Esophagus muscularis mucosa (tissue), 4 donors: ENCODE data around the gene SRSF6. TPM values are rescaled to one million over a fixed set of nuclear protein-coding genes. Genes with fewer than 3 reads are reported as not detected.
A peak's percentile ranks its signal among the peaks of the same experiment; 100 is the strongest.
"Not testable (repeated sequence)": the region's sequence is repeated elsewhere in the genome, so short reads cannot be mapped to it uniquely, and the experiment has no call there.

ENCODE experiments used
- DNase-seq: peaks from one replicate; pipeline ENCODE4 v3.0.0-alpha.2; 2017; ENCODE audit errors: extremely low spot score
- H3K27ac ChIP-seq, 4 donors: fragments of 200-600 bp; sonication (generic); replicated peaks in 1 of 4; 1 replicate in 3 of 4; 2 replicates in 1 of 4; pipeline ENCODE4 v1.5.1; 2016 to 2019; ENCODE audit warnings: mild to moderate bottlenecking in 1 of 4
- H3K27me3 ChIP-seq, 4 donors: fragments of 200-600 bp; sonication (generic); one replicate each; pipeline versions ENCODE4 v1.5.1 to v1.6.0; 2016 to 2019
- H3K36me3 ChIP-seq, 4 donors: fragments of 200-600 bp; sonication (generic); one replicate each; pipeline ENCODE4 v1.5.1; 2016 to 2019
- H3K4me1 ChIP-seq, 4 donors: fragments of 200-600 bp; sonication (generic); one replicate each; pipeline ENCODE4 v1.5.1; 2016 to 2019
- H3K4me3 ChIP-seq, 4 donors: fragments of 200-600 bp; sonication (generic); 1 replicate in 2 of 4; 2 replicates in 2 of 4; pipeline ENCODE4 v1.5.1; 2016 to 2019; ENCODE audit warnings: mild to moderate bottlenecking in 4 of 4, moderate library complexity in 1 of 4
- H3K9me3 ChIP-seq, 4 donors: fragments of 200-600 bp; sonication (generic); 1 replicate in 3 of 4; 2 replicates in 1 of 4; pipeline ENCODE4 v1.5.1; 2016 to 2019
- EP300 ChIP-seq: sonication (generic); formaldehyde crosslinking; IDR thresholded peaks from one replicate; pipeline ENCODE4 v1.6.1; 2017; ENCODE audit warnings: antibody characterized with exemption
- POLR2A ChIP-seq: fragments of 450-650 bp; IDR thresholded peaks from one replicate; pipeline ENCODE4 v1.6.1; 2017; ENCODE audit warnings: antibody characterized with exemption, moderate library complexity, mild to moderate bottlenecking, low read depth
- POLR2AphosphoS5 ChIP-seq, 2 donors: sonication (generic); formaldehyde crosslinking; IDR thresholded peaks; one replicate each; pipeline ENCODE4 v1.6.1; 2017; ENCODE audit warnings: antibody characterized with exemption in 2 of 2
- WGBS: methylation state at CpG from one replicate; pipeline ENCODE4 v1.1.5; 2018; 5-methylcytosine and 5-hydroxymethylcytosine counted together
- intact Hi-C: fragments of 100-400 bp; cut with DNase I; formaldehyde crosslinking; loops from one replicate; pipeline ENCODE4 v1.15.1; 2023
- total RNA-seq, 4 donors: library from RNA; depleted of rRNA; stranded (reverse); fragments of >200 nt; gene quantifications; one replicate each; pipeline versions ENCODE4 v1.1.0 to v1.2.1, GENCODE V29; 2016
- TF ChIP-seq, protein P1 (sequence below), 3 experiments: fragments of 200-600 bp in 2 of 3; fragments of 450-650 bp in 1 of 3; sonication (generic) in 2 of 3; IDR thresholded peaks; one replicate each; pipeline ENCODE4 v1.5.1; 2017 to 2019; ENCODE audit warnings: antibody characterized with exemption in 3 of 3, mild to moderate bottlenecking in 2 of 3, moderate library complexity in 1 of 3

The SRSF6 gene
- total RNA-seq, 4 donors from 2014 or later = 22.4 to 46.1 (median 25.3) TPM

DNA sequence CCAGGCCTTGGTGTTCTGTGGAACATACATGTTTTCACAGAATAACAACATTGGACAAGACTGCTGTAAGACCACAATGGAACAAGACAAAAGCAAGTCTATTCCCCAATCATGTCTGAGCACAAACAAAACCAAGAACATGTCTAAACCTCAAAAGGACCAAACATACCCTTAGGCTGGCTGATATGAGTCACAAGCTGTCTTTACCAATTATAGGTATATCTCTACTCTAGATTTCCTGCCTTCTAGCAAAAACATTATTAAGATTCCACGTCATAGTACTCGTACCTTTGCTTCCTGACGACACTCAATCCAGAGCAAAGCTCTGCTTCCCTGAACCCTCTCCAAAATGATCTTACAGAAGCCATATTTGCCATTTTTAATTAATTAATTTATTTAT, 34.4 kb downstream of the SRSF6 start:
- TF ChIP-seq POLR2AphosphoS5 (IDR thresholded peaks at IDR 0.05) (no peak), POLR2A (no peak), EP300 (no peak)
- TF ChIP-seq, protein P1, sequence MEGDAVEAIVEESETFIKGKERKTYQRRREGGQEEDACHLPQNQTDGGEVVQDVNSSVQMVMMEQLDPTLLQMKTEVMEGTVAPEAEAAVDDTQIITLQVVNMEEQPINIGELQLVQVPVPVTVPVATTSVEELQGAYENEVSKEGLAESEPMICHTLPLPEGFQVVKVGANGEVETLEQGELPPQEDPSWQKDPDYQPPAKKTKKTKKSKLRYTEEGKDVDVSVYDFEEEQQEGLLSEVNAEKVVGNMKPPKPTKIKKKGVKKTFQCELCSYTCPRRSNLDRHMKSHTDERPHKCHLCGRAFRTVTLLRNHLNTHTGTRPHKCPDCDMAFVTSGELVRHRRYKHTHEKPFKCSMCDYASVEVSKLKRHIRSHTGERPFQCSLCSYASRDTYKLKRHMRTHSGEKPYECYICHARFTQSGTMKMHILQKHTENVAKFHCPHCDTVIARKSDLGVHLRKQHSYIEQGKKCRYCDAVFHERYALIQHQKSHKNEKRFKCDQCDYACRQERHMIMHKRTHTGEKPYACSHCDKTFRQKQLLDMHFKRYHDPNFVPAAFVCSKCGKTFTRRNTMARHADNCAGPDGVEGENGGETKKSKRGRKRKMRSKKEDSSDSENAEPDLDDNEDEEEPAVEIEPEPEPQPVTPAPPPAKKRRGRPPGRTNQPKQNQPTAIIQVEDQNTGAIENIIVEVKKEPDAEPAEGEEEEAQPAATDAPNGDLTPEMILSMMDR (IDR thresholded peaks at IDR 0.05) = no peak
- 92% methylated on average over 3 of the region's 3 CpGs for WGBS

DNA sequence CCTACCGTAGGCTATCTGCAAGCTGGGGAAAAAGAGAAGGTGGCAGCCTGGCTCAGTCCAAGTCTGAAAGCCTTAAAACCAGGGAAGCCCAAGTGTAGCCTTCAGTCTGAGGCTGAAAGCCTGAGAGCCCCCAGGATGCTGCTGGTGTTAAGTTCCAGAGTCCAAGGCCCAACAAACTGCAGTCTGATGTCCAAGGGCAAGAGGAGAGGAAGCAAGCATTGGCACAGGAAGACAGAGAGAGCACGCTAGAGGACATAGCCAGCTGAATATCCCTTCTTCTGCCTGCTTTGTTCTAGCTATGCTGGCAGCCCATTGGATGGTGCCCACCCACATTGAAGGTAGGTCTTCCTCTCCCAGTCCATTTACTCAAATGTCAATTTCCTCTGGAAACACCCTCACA, 37.7 kb downstream of the SRSF6 start:
- Histone ChIP-seq H3K4me1 (no peaks in the 10 kb centered on the region), H3K27ac (no peak overlapping the region), H3K9me3 (peaks cover 0 to 6% (median 0%) of the 10 kb centered on the region in 4 donors), H3K27me3 (no peaks in the 10 kb centered on the region), H3K36me3 (no peaks in the 10 kb centered on the region), H3K4me3 (no peak overlapping the region)
- 36% methylated on average over 2 of the region's 2 CpGs for WGBS
- intact Hi-C loops = no loop called here
- TF ChIP-seq EP300 (no peak), POLR2A (no peak), POLR2AphosphoS5 (IDR thresholded peaks at IDR 0.05) (no peak)
- TF ChIP-seq, protein P1 (IDR thresholded peaks at IDR 0.05) = no peak
- no peak for DNase-seq

More for the DNA sequence above, 34.4 kb downstream of the SRSF6 start:
- intact Hi-C loops = no loop called here
- Histone ChIP-seq H3K4me1 (no peaks in the 10 kb centered on the region), H3K36me3 (no peaks in the 10 kb centered on the region), H3K4me3 (no peak overlapping the region), H3K27ac (no peak overlapping the region), H3K9me3 (no peaks in the 10 kb centered on the region), H3K27me3 (no peaks in the 10 kb centered on the region)
- DNase-seq = no peak

DNA sequence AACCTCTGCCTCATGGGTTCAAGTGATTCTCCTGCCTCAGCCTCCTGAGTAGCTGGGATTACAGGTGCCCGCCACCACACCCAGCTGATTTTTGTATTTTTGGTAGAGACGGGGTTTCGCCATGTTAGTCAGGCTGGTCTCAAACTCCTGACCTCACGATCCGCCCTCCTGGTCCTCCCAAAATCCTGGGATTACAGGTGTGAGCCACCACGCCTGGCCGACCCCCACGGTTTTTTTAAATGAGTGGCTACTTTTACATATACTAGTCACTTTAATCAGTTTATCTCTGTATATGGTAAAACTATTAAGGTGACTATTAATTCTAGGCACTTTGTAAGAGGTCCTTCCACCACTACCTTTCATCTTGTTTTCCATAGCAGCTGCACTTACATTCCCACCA, 44.3 kb downstream of the SRSF6 start:
- 93% methylated on average over 8 of the region's 8 CpGs for WGBS
- H3K9me3 ChIP-seq, DNase-seq, H3K36me3 ChIP-seq, H3K27me3 ChIP-seq, intact Hi-C loops, H3K4me3 ChIP-seq, H3K27ac ChIP-seq, H3K4me1 ChIP-seq: not testable (repeated sequence)

DNA sequence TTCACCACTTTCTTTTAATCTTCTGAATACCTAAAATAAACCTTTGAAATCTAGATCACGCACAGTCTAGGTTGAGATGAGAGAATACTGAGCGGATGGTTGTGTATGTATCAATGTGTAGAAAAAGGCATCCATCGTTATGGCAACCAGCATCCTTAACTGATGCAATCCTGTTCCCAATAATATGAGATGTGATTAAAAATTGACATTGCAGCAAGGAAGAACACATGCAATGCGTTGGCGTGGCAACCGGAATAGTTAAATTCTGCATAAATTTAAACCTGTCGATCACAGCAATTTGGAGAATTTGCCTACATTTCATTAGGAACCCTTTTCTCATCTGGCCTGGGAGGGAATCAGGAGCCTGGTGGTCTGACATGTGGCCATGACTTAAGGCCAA, 48.5 kb downstream of the SRSF6 start:
- no peak overlapping the region for H3K4me3 ChIP-seq
- no peak for TF ChIP-seq POLR2A
- no peak for TF ChIP-seq EP300
- no peak for TF ChIP-seq POLR2AphosphoS5 (IDR thresholded peaks at IDR 0.05)
- TF ChIP-seq, protein P1 (IDR thresholded peaks at IDR 0.05) = no peak
- no peak overlapping the region for H3K27ac ChIP-seq
- H3K9me3 ChIP-seq = no peaks in the 10 kb centered on the region
- H3K4me1 ChIP-seq = peaks cover 0 to 19% (median 15%) of the 10 kb centered on the region in 4 donors
- peaks cover 0 to 32% (median 2%) of the 10 kb centered on the region in 4 donors for H3K27me3 ChIP-seq
- H3K36me3 ChIP-seq = no peaks in the 10 kb centered on the region
- WGBS = 96% methylated on average over 7 of the region's 7 CpGs
- DNase-seq = no peak
- intact Hi-C loops = no loop called here

DNA sequence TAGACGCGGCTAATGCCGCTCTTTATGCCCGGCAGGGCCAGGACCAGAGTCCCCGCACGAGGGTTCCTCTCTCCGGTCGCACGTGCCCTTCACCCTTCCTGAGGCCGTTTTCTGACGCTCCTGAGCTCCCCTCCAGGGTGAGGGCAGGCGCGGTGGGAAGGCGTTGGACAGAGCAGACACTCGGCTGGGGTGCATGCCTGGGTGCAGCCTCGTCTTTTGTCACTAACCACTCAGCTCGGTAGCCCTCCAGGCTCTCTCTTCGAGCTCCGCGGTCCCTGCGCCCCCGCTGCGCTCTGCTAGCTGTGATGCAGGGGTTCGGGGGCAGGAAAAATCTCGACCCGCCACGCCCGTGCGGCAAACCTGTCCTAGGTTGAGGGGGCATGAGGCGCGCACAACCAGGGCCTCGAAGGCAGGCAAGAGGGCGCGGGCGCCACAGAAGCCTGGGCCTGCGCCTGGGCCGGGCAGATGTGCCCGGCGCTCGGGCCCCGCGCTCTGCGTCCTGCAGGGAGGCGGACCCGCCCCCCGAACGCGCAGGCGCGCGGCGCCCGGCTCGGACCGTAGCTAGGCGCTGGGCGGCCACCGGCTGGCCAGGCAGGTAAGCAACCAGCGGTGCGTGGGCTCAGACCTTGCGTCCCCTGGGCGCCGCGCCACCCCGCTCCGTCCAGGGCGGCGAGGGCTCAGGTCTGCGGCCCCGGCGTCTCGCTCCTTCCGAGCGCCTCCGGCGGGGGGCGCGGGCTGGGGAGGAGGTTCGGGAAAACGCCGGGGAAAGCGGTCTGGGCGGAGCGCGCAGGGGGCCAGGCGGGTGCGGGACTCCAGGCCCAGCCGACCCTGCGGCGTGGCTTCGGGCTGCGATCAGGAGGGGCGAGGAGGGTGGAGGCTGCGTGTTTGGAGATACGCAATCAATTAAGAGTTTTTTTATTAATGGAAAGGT, 49.7 kb downstream of the SRSF6 start, which contains the start of gene L3MBTL1:
Gene L3MBTL1, plus strand, starts transcription at position 548 of the 931 bp plus-strand sequence. CDS start 5,807 bp downstream, outside the sequence.
- peak in 1 of 2 donors; percentile 30 for TF ChIP-seq POLR2AphosphoS5 (IDR thresholded peaks at IDR 0.05)
- TF ChIP-seq, protein P1 (IDR thresholded peaks at IDR 0.05) = no peak
- WGBS = 14% methylated on average over 33 of the region's 95 CpGs
- intact Hi-C loops = no loop called here

More for the DNA sequence above, 49.7 kb downstream of the SRSF6 start, which contains the start of gene L3MBTL1:
- DNase-seq = no peak
- Histone ChIP-seq H3K27ac (no peak within 1 kb of the TSS), H3K4me3 (peak within 1 kb of the TSS; percentile 60 to 72 (median 64)), H3K36me3 (no peaks in the 10 kb centered on the region), H3K4me1 (peaks cover 0 to 19% (median 15%) of the 10 kb centered on the region in 4 donors), H3K9me3 (no peaks in the 10 kb centered on the region), H3K27me3 (peaks cover 0 to 32% (median 2%) of the 10 kb centered on the region in 4 donors)
